HG02642 (cell line): Measurements from ENCODE around the gene PTPRM.

Experiments
- ATAC-seq: cut with Tn5 transposase; IDR thresholded peaks from one replicate; pipeline ENCODE4 v1.9.1; 2021; ENCODE audit warnings: mild to moderate bottlenecking; ENCODE audit not compliant: unreplicated experiment, poor library complexity

Gene PTPRM

DNA sequence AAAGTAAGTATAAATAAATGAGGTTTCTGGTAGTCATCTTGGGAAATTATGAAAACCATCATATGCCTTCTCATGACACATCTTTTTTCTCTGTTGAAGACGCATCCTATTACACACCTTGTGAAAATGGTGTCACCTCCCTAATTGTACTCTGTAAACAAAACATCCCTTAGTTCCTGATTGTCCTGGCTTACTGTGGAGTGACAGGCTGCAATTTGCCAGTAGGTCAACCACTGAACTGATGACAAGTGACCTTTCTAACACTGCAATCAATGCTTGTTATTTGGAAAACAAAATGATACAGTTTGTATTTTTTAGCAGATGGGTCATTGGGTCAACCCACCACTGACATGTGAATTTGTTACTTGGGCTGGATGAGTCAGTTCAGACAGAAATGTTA lies 219.5 kb downstream of the PTPRM start:
- ATAC-seq = no peak

DNA sequence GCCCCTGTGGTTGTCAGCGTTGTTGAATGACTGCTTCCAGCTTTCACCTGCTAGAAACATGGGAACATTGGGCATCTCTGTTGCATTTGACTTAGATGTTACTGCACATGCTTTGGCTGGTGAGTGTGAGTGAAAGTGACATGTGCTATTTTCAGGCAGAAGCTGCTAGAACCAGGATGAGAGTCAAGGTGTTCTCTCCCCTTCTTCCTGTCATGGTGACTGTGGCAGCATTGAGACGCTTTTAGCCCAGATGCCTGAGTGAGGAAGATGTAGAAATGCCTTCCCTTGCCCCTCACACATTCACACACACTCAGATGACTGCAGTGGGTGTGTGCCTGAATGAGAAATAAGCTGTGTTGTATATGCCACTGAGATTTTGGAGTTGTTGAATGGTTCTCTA lies 220.2 kb downstream of the PTPRM start:
- ATAC-seq = no peak

- no peak for ATAC-seq
Measured at GRCh38 chr18:7789856-7790552, 222.9 kb downstream of the PTPRM start.

DNA sequence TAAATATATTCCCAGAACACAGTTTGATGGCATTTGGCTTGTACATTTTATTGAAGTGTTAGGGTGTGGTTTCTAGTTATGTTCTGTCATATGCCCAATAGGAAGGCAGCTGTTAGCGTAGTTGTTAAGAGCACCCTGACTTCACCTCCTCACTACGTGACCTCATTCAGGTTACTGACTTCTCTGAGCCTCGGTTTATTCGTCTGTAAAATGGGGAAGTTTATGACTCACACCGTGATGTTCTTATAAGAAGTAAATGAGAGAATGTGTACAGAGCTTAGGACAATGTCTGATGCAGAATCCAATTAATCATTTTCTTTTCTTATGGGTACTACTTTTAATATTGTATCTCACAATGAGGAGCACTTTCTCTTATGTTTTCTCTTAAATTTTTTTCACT lies 226.0 kb downstream of the PTPRM start:
- no peak for ATAC-seq

DNA sequence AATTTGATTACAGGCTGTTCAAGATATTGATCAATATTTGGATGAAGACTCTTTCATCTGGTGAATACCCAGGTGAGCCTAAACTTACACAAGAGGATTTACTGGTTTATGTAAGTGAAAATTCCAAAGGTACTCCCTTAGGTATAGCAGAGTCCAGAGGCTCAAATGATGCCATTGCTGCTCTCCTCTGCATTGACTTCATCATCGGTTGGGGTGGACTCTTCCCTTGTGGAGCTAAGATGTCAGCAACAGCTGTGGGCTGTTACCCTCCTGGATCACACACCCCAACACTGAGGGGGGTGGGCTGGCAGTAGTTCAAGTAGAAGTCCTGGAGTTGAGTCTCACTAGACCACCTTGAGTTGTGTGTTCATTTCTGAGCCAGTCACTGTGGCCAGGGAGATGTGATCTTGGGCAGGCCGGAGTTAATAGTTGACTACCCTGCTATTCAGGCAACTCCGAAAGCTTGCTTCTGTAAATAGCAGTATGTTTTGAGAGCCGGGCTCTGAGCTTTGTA lies 236.9 kb downstream of the PTPRM start:
- no peak for ATAC-seq

GRCh38 chr18:7805096-7805495 lies 238.0 kb downstream of the PTPRM start:
- no peak for ATAC-seq

- ATAC-seq = no peak
Measured at GRCh38 chr18:7805880-7806279, 238.8 kb downstream of the PTPRM start.

GRCh38 chr18:7807936-7808453 lies 240.9 kb downstream of the PTPRM start:
- ATAC-seq = no peak

- no peak for ATAC-seq
Measured at GRCh38 chr18:7808992-7809391, 241.9 kb downstream of the PTPRM start.

GRCh38 chr18:7809455-7809854 lies 242.3 kb downstream of the PTPRM start:
- no peak for ATAC-seq

DNA sequence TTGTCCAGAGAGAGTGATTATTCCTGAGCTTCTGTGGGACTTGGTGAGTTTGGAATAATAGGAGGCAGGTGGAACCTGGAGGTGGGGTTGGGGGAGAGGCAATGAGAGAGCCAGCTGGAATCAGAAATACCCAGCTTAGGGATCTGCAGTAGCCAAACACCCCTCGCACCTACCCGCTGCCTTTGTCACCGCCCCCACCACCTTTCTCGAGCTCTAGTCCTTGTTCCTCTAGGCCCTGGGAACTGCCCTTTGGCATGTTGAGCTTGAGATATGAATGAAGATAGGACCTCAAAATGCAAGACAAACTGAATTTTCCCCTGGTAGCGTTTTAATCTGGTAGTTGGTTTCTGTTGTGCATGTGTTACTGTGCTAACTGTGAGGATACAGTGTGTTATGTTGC lies 242.9 kb downstream of the PTPRM start:
- ATAC-seq = no peak

GRCh38 chr18:7812431-7813063 lies 245.4 kb downstream of the PTPRM start:
- ATAC-seq = no peak

DNA sequence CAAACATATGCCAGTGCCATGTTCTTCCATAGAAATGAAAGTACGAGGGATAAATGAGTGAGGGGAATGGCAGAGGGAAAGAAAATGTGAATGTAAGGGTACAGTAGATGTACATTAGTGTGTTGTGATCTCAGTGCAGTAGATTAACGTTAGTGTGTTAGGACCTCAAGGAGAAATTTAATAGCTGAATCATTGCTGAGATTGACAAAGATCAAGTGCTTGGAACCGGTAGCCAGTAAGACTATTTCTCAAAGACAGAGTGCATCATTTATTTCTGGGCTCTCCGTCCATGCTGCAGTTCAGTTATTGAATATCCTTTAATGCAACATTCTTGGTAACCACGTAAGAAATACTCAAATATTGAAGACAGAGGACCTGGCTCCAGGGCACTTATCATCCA lies 246.0 kb downstream of the PTPRM start:
- no peak for ATAC-seq

- no peak for ATAC-seq
Measured at GRCh38 chr18:7814754-7815315, 247.7 kb downstream of the PTPRM start.

GRCh38 chr18:7815787-7816186 lies 248.7 kb downstream of the PTPRM start:
- no peak for ATAC-seq

DNA sequence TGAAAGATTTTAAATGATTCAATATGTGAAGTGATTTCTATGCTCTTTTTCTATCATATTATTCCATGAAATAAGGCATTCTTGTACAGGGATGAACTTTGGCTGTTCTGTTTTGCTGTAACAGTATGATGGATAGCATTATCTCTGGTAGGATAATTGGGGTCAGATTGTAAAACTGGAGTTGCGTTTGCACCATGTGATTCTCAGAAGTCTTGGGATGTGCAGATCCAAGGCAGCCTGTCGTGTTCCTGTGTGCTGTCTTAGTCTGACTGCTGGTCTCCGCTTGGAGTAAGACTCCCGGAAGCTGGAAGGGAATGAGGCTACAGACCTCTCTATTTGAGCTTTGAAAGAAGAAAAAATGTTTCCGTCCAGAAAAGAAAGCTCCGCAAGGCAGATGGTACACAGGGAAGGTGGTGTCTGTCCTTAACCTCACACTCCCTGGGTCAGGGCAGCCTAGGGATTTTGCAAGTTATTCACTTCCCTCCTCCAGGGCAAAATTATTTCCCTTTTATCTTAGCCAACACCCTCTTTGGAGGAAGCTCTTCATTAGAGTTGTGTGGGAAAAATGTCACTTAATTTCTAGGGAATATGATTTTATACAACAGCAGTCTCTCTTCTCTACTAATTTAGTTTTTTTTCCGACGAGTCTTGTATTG lies 250.6 kb downstream of the PTPRM start:
- no peak for ATAC-seq

GRCh38 chr18:7821784-7822183 lies 254.7 kb downstream of the PTPRM start:
- no peak for ATAC-seq

DNA sequence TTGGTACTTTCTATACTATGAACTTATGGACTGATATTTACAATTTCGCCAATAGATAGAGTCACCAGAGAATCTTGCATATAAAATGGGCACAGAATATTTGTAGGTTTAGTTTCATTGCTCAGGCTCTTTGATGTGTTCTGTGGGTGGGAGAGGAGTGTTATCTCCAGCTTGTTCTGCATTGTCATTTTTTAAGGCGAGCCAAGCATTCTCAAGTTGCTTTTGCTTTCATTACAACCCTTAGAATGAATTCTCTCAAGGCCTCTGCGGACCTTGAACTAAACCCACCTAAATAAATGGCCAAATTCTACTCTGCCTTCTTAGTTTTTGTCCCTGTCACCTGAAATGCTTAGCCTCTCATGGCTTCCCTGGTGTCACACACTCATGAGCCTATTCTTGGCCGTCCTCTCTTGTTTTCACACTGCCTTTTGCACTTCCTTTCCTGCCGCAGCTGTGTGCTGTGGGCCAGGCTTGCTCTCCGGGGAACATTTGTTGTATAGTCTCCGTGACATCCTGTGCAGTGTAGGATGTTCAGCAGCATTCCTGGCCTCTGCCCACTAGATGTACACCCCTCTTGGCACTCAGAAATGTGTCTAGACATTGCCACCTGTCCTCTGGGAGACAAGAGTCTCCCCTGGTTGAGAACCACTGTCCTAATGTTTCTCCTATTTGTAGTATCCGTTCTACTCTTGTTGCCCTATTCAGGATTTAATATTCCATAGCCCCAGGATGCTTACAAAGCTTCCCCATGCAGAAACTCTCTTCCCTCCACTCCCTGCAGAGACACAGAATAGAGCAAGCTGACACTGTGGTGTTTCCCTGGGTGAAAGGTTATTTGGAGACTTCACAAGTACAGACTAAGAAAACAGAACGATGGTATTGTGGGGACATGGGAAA lies 255.6 kb downstream of the PTPRM start:
- peak; percentile 60 for ATAC-seq

DNA sequence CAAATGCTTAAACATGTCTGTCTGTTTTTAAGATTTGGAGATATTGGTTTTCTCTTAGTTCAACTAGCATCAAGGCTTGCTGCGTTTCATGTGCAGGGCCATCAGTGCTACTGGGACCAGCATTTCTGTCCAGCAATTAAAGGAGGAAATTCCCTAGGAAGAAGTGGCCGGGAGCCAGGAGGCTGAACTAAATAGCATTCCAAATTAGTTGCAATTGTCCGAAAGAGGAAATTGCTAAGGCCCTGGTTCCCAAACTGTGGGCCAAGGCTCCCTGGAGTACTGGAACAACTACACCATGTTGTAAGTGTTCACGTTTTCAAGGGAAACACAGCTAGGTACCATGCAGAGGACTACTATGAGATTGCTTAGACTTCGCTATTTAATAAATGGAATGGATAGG lies 257.9 kb downstream of the PTPRM start:
- ATAC-seq = no peak

DNA sequence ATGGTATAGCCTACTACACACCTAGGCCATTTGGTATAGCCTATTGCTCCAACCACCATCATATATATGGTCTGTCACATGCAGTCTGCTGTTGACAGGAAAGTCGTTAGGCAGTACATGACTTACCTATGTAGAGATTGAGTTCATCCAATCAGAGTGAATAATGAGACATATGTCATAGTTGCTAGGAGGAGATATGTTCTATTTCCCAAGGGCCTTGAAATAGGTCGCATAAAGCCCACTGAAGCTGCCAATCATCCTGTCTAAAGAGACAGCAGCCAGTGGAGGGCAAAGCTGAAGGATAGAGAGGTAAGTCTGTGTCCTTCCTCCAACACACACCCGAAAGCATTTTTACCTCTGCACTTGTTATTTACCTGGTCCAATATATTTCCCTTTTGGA lies 263.4 kb downstream of the PTPRM start:
- ATAC-seq = peak; percentile 79
